ENCODE data around the gene ZMYND11. TPM values are rescaled to one million over a fixed set of nuclear protein-coding genes. Genes with fewer than 3 reads are reported as not detected.

ZMYND11 gene
- total and polyA plus RNA-seq, 2 of the 8 experiments (the other 6 are each of a cell fraction or from before 2014, with no cell fraction given), result 7.5 to 26.6 TPM

GRCh38 chr10:182441-183201 is 47.4 kb downstream of the ZMYND11 start (continued):
- TF ChIP-seq CHD7 (IDR thresholded peaks at IDR 0.05; ENCODE audit: insufficient replicate concordance, low read length), result no peak
